ENCODE data around the gene MB21D2.
A peak's percentile ranks its signal among the peaks of the same experiment; 100 is the strongest.
"Not testable (repeated sequence)": the region's sequence is repeated elsewhere in the genome, so short reads cannot be mapped to it uniquely, and the experiment has no call there.

The MB21D2 gene

DNA sequence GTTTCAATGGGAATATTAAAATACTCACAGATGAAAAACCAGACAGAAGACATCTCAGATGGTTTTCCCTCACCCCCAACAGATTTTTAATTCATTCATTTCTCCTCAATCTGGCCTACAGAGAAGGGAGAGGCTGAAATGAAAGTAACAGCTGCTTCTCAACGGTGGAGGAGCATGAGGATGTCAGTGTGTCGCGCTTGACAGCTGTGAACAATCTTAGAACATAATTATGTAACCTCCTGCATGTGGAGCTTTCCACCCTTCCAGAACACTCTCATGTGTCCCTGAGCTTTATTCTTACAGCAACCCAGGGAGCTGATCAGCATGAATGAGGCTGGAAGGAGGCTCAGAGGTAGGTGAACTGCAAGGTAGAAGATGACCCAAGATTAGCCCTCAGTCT lies 52.7 kb downstream of the MB21D2 start:
- DNase-seq: peak in 1 of 10 donors; percentile 82

DNA sequence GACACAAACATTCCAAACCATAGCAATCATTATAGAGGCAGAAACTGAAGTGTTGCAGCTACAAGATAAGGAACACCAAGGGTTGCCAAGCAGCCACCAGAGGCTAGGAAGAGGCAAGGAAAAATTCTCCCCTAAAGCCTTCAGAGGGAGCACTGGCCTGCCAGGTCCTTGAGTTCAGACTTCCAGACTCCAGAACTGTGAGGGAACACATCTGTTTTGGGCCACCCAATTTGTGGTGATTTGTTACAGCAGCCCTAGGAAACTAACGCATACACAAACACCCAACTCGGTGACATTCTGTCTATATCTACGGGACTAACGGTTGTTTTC lies 54.6 kb downstream of the MB21D2 start:
- DNase-seq: no peak

More for the DNA sequence above, 52.7 kb downstream of the MB21D2 start:
- intact Hi-C loops (cut with DNase I): no loop called here

DNA sequence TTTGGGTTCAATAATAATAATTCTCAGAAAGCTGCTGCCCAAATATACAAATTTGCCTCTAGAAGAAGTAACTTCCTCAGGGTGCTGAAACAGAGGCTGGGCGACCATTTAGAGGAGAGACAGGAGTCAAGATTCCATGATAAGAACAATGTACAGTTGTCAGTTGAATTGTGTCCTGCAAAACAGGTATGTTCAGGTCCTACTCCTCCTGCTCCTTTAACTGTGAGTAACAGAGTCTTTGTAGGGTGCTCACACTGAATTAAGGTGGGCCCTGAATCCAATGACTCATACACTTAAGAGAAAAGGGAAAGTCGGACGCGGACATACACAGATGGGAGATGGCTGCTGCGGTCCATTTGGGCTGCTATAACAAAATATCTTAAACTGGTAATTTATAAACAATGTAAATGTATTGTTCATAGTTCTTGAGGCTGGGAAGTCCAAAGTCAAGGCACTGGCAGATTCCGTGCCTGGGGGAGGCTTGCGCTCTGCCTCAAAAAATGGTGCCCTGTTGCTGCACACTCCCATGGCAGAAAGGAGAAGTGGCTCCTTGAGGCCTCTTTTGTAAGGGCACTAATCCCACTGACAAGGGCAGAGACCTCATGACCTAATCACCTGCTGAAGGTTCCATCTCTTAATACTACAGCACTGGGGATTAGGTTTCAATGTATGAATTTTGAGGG lies 55.1 kb downstream of the MB21D2 start:
- no peak for DNase-seq
- intact Hi-C loops (cut with DNase I): no loop called here

More for the DNA sequence above, 54.6 kb downstream of the MB21D2 start:
- intact Hi-C loops (cut with DNase I): no loop called here

DNA sequence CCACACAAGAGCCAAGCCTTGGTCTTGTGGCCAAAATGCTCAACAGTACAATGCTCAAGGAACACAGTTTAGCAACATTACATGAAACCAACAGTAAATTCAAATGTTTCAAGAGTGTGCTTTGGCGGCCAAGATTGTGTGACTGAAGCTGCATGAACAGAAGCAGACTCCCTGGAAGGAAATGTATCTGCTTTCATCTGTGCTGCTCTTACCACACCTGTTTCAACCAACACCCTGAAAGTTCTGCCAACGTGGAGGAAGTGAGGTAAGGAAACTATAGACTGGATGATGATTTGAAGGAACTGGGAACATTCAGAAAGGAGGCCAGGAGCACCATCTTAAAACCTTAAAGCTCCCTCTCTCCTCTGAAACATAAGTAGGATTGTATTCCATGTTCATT lies 55.7 kb downstream of the MB21D2 start:
- DNase-seq: no peak
- intact Hi-C loops (cut with DNase I): no loop called here

DNA sequence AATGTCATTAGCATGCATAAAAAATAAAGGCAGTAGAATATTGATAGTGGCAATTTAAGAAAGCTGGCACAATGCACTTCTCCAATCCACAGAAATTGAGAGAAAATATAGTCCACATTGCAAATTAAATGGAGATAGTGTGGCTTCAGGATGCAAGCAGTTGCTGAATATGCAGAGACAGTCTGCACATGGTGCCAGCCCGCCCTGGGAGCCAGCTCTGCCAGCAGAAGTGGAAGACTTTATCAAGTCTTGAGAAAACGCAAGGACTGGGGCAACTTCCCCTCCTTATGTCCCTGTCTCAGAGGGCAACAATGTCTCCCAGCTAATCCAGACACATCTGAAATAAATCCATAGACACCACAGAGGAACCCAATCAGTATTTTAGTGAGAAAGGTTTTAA lies 57.2 kb downstream of the MB21D2 start:
- DNase-seq: peak in 1 of 10 donors; percentile 34
- intact Hi-C loops (cut with DNase I): no loop called here

DNA sequence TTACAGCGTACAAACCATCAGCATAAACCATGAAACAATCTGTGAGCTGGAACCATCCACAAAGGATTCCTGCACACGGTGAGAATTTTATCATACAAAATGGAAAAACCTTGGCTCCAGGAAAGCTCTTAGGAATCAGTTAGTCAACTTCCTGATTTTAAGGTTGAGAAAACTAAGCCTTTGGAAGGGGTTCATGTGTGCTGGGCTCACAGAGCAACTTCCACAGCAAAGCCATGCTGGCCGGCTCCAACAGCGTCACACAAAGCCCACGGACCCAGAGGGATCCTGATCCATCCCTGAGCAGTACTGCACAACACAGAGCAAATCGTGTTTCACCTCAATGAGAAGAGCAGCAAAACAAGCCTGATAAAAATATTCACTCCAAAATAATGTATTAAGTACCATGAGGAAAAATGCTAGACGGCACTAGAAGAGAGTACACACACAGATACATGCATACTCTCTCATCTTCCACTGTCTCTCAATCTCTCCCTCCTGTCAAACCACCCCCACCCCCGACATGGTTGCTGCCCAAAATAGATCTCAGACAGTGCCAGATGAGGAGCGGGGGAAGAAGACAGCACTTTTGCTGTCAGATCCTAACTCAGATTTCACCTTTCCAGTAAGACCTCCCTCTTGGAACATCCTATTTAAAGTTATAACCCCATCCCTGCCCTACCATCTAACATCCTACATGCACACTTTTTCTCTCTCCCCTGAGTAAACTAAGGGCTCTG lies 58.6 kb downstream of the MB21D2 start:
- DNase-seq: no peak
- intact Hi-C loops (cut with DNase I): no loop called here

DNA sequence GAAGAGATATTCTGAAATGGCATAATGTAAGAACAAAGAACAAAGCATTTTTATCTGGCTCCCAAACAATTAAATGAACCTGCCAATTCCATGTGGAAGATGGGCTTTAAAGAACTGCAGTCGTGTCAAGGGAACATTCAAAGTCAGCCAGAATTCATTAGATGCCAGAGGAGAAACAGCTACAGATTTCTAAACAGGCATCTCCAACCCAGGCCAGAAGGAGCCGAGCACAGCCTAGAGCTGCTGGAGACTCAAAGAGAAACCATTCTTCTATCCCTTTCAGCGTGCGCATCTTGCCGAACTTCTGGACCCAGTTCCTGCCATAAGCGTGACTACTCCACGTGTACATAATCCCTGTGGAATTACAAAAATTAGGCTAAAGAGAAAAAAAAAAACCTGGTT lies 60.4 kb downstream of the MB21D2 start:
- DNase-seq: no peak
- intact Hi-C loops (cut with DNase I): no loop called here

DNA sequence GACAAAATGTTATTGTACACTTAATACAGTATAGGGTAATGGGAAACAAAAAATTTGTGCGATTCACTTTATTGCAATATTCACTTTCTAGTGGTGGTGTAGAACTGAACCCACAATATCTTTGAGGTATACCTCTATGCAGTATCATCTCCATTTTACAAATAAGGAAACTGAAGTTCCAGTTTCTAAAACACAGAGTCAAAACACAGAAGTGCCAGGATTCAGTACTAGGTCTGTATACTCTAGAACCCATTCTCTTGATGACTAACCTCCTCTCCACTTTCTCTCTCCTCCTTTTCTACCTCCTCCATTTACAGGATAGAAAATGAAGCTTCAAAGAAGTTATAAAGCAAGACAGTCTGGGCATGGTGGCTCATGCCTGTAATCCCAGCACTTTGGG lies 62.2 kb downstream of the MB21D2 start:
- intact Hi-C loops (cut with DNase I): no loop called here
- DNase-seq: no peak

DNA sequence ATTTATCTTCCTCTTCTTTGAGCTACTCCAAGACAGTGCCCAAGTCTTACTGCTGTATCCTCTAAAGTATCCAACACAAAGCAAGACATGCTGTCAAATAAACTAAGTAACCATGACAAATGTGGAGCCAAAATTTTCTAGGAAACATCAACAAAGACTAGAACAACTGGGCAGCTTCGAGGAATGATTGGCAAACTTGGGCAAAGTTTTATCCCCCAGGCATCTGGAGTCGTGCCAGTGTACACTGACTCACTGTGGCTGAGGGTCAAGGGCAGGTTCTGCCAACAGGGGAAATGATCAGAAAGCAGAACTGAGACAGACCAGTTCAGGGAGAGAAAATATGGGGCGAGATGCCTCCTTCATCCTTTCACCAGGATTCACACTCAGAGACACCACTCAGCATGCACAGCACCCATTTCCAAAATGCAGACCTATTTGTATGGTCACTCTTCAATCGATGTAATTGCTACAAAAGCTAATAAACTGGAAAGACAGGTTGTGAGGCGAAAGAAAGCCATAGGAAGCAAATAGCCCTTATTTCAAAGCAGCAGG lies 65.8 kb downstream of the MB21D2 start:
- intact Hi-C loops (cut with DNase I): no loop called here

DNA sequence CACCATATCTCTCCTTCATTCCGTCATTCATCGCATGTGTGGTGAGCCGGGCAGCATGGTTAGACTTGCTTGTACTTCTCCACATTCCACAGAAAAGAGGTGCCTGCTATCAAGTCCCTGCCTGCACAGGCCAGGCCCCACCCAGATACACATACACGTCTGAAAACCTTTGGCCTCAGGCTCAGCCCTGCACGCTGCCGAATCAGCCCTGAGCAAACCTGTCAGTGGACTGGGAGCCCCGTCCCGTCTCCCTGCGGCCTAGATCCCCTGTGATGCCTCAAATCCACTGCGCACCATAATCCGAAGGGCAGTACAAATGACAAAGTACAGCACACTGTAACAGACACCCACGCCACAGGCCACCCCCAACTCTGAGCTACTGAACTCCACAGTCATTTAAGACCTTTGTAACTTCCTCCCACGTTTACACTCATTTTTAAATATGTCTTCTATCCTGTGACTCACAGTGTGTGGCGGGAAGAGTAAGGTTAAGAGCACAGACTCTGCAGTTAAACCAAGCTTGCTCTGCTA lies 67.1 kb downstream of the MB21D2 start:
- DNase-seq: no peak
- intact Hi-C loops (cut with DNase I): no loop called here

More for the DNA sequence above, 65.8 kb downstream of the MB21D2 start:
- peak in 6 of 10 donors; percentile 23 to 85 (median 48) for DNase-seq

DNA sequence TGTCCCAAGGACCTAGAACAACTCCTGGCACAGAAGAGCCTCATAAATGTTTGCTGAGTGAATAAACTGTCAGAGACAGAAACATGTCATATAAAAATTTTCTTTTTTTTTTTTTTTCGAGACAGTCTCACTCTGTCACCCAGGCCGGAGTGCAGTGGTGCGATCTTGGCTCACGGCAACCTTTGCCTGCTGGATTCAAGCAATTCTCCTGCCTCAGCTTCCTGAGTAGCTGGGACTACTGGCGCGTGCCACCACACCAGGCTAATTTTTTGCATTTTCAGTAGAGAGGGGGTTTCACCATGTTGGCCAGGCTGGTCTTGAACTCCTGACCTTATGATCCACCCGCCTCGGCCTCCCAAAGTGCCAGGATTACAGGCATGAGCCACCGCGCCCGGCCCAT lies 67.8 kb downstream of the MB21D2 start:
- intact Hi-C loops (cut with DNase I); DNase-seq: not testable (repeated sequence)

DNA sequence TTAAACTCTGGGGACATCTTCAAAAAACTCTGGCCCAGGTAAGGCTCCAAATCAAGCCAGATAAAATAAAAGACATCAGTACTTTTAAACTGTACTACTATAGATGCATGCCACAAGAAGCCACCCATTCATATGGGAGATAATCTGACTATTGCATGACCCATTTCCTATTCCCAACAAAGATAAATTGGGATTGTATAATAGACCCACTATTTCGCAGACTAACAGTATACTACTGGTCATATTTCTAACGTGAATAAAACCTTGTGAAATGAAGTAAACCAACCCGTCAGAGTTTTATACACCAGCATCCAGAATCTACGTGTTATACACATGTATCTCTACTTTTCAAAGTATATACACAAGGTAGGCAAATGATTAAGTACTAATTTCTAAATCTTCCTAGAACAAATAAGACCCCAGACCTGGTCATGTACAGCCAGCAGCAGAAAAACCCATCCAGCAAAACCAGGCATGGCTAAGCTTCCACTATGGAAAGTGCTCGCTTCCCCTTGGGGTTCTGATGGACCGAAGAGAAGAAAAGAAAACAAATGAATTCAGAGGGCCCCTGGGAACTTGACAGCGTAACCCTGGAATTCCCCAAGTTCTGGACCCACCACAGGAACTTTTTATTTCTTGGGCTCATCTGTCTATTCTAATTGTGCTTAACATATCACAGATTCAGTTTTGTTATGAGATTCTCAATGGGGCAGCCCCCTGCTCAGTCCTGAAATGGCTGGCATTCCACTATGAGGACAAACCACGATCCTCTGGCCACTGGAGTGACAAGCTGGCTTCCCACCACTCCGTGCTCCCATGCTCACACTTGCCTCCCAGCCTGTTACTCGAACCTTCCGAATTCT lies 69.1 kb downstream of the MB21D2 start:
- intact Hi-C loops (cut with DNase I): no loop called here
- no peak for DNase-seq

DNA sequence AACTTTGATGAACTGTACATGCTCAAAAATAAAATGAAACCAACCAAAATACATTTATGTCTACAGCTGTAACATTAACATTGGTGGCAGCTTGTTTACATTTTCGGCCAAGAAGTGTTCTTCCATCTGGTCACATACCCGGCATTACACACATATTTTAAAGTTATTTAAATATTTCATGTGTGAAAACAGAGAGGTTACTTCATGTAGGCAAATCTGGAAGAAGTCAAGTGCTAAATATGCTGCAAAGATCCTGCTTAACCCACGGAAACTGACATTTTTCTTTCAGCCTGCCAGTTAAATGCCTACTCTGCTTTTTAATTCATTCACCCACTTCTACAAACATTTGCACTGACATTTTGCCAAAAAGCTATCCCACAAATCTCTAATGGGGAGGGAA lies 69.7 kb downstream of the MB21D2 start:
- no peak for DNase-seq
- intact Hi-C loops (cut with DNase I): no loop called here

DNA sequence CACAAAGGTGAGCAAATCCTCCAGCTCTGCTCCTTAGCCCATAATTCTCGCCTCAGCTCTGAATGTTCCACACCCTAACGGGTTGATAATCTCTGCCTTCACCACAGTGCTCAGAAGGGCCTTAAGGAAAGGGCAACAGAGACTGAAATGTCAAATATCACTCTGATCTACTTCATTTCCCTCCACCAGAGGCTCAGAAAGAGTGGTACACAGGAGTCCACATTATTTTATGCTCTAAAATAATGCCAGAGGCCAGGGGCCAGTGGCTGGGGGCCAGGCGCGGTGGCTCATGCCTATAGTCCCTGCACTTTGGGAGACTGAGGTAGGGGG lies 72.2 kb downstream of the MB21D2 start:
- no peak for DNase-seq
- intact Hi-C loops (cut with DNase I): no loop called here

DNA sequence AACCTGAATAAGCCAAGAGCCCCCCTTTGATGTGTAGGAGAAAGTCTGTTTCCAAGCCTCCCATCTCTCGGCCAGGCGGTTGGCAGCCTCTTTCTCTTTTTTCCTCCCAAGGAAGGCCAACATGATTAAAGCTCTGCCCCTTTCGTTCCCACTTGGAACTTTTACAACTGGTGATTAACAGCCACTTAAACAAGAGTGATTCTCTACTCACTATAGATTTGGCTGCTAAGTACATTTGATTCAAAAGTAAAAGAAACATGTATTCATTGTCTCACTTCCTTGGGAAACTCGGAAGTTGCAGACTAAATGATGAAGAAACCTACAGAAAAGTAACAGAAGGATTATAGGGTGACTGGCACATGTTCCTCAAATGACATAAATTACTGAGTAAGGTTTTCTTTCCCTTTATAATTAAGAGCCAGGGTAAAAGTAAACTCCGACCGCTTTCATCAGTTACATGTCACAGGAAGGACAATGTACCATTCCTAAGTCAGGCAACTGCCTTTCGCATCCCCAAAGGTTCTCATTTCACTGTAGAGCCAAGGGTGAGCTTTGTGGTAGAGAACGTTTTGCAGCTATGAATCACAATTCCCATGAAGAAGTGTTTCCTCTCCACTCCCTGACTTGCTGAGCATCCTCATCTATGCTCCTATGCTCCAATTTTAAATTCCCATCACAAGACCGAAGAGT lies 72.7 kb downstream of the MB21D2 start:
- intact Hi-C loops (cut with DNase I): no loop called here
- no peak for DNase-seq

DNA sequence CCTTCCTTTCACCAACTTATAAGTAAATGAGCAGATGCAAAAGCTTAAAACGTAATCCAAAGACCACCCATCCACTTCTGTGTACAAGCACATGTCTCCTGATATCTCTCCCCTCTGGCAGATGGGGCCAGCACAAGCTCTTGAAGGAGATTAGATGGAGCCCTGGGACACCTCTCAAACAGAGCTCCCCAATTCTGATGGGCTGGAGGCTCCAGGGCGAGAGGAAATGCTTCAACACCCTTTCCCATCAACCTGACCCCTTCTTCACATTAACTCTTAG lies 73.2 kb downstream of the MB21D2 start:
- no peak for DNase-seq
- intact Hi-C loops (cut with DNase I): no loop called here

DNA sequence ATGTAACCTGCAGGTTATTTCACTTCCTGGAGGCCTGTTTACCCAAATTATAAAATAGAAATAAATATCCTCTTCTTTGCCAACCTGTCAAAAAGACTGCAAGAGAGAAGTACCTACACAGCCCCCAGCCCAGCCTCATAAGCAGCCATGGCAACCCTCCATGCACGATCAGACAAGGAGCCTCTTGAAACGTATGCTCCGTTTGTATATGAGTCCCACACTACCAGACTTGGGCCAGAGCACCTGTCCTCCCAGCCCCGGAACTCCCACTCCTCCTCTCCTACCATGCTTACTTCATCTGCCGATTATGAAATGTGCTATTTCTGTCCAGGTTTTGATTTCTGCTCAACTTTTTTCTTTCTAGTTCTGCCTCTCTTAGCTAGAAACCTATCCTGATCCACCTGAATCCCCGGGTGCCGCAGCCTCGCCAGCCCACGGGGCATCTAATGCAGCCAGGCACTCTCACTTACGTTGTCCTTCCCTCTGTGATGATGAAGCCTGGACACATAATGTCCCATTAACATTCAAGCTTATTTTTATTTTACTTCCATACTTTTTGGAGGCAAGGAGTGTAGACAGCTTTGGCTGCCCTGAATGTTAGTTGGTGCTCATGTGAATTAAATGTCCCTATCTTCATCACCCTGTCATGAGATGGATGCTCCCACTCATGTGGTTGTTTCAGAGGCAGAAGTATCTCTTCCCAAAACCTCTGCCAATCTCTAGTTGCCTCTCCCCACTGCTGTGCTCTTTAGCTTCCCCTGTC lies 73.8 kb downstream of the MB21D2 start:
- no peak for DNase-seq
- intact Hi-C loops (cut with DNase I): no loop called here

DNA sequence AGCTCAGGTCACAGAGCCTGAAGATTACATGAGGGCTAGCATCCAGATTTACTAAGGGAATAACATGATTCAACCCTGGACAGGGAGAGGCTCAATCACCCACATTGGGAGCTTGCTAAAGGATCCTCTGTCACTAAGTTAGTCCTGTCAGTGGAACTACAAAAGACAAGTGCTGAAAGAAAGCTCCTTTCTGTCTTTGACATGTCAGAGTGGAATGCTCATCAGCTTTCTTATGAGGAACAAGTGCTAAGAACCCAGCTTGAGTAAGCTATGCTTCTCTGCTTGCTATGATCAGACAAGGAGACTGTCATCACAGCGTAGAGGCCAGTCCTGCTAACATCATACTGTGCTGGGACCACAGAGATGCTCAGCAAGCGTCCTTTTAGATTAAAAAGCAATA lies 74.5 kb downstream of the MB21D2 start:
- DNase-seq: no peak
- intact Hi-C loops (cut with DNase I): no loop called here

DNA sequence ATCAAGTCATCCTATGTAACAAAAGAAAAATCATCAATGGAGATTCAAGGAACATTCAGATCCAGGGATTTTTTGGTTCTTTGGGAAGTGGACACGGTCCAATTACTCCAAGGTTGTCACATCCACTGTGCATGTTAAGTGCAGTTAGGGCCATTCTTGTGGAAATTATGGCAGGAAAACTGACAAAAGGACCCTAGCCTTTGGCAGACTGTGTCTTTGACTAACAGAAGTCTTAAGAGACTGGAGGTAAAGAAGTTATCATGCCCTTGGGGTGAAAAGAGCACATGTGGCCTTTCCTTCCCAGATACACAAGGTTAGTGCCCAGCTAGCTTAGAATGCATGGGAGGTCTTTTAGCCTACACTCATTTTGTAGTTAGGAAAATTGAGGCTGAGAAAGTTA lies 74.9 kb downstream of the MB21D2 start:
- no peak for DNase-seq
- intact Hi-C loops (cut with DNase I): no loop called here

DNA sequence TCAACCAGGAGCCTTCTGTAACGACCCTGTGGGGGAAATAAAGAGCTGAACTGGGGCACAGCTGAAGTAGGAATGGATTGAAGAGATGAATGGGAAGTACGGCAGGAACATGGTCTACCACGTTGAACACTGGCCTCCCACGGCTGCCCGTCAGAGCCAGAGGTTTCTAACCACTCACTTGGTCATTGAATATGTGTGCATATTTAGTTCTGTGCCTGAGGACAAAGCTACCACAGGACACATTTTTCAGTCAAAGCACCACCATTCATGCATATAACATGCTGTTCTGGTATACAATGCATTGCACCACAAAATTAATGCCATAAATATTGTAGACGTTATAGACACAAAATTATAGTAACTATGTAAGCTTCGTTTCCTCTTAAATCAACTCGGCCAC lies 75.5 kb downstream of the MB21D2 start:
- DNase-seq: no peak
- intact Hi-C loops (cut with DNase I): no loop called here

Data from posterior cingulate gyrus (tissue), 11 donors.